ENCODE measurements around the gene DOK1.
"Not testable (repeated sequence)": the region's sequence is repeated elsewhere in the genome, so short reads cannot be mapped to it uniquely, and the experiment has no call there.

The DOK1 gene

DNA sequence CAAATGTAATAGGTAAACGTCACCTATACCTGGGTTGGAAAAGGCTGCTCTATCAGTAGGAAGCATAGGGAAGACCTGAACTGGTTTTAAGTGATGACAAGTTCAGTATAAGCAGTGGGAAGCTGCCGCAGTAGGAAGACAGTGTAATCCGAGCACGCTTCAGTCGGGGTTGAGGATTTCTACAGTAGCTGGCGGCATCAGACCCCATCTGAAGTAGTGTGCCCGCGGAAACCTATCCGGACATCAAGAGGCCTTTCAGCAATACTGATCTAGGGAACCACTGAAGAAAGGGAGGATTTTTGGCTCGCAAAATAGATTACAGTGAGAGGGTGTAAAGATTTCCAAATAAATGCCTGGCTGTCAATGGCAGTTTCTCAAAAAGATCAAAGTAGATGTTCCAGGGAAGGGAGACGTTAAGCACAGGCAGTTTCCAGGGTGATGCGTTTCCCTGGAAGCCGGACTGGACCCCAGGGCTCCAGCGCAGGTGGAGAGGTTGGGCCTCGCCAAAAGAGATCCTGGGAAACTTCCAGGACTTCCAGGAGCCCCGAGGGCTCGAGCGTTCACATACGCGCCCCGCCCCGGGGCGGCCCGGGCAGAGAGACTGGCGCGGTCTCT lies 6.1 kb upstream of the DOK1 start:
- in situ Hi-C loops (cut with HindIII; ENCODE audit: low sequenced_read_pairs) = no loop called here

DNA sequence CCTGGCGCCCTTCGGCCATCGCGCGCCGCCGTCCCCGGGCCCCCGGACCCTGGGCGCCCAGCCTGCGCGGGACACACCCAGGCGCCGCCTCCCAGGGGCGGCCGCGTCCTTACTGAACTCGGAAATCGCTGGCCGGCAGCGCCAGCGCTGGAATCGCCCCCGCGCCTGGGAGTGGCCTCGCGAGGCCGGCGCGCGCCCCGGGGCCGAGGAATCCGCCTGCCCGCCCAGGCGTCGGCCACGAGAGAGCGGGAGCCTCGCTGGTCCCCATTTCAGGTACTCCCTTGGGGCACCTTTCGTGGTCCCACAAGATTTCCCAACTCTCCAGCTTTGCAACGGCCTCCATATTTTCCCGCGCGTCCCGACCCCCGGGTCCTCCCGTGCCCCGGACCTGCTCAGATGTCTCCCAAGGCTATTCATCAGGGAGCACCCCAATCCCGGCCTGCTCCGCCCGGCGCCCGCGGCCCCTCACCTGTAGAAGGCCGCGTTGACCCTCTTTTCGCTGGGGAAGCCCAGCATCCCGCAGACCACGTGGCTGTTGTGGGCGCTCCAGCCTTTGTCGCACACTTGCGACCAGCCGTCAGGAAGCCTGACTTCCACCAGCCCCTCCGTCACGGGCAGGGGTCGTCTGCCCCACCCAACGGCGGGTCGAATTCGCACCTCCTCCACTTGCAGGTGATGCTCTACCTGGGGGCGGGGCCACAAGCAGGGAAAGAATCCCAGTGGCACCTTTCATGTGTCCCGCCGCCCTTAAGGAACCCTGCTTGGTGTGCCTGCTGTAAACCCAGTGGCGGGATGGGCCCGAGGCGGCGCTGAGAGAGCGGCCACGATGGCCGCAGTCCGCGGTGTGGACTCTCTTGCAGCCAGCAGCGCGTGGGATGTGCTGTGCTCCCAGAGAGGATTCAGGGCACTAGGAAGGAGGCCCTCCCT lies 5.4 kb upstream of the DOK1 start:
- in situ Hi-C loops (cut with HindIII; ENCODE audit: low sequenced_read_pairs) = no loop called here

DNA sequence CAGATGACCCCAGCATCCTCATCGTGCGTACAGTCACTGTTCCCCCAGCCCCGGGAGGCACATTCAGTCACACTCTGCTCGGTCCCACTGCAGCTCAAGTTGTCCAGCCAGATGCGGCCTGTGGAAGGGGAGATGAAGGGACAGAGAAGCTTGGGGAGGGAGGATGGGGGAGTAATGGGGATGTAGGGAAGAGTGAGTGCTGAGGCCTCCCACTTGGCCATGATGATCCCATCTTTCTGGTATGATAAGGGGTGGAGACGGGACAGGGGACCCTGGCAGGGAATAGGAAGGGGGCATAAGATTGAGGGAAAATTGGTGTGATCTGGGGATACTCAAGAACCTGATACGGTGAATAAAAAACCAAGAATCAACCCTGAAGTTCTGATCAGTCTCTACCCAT lies 4.3 kb upstream of the DOK1 start:
- in situ Hi-C loops (cut with HindIII; ENCODE audit: low sequenced_read_pairs) = no loop called here

DNA sequence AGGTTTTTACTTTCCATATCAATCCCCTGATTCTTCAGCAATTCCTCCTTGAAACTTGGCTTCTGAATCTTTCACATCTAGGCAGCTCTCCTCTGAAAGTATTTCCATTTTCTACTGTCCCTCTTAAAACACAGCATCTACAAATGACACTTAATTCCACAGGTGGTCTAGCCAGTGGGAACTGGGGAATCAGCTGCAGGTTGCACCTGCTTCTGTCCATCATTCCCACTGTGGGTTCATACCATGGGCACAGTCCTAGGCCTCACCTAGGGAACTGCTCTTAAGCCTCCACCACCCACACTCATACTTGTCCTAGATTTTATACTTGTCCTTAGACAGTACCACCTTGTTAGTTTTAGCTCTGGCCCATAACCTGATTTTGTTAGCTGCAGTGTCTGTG lies 3.0 kb upstream of the DOK1 start:
- in situ Hi-C loops (cut with HindIII; ENCODE audit: low sequenced_read_pairs) = no loop called here

GRCh38 chr2:74551942-74552913 lies 2.3 kb upstream of the DOK1 start:
- in situ Hi-C loops (cut with HindIII; ENCODE audit: low sequenced_read_pairs) = no loop called here

DNA sequence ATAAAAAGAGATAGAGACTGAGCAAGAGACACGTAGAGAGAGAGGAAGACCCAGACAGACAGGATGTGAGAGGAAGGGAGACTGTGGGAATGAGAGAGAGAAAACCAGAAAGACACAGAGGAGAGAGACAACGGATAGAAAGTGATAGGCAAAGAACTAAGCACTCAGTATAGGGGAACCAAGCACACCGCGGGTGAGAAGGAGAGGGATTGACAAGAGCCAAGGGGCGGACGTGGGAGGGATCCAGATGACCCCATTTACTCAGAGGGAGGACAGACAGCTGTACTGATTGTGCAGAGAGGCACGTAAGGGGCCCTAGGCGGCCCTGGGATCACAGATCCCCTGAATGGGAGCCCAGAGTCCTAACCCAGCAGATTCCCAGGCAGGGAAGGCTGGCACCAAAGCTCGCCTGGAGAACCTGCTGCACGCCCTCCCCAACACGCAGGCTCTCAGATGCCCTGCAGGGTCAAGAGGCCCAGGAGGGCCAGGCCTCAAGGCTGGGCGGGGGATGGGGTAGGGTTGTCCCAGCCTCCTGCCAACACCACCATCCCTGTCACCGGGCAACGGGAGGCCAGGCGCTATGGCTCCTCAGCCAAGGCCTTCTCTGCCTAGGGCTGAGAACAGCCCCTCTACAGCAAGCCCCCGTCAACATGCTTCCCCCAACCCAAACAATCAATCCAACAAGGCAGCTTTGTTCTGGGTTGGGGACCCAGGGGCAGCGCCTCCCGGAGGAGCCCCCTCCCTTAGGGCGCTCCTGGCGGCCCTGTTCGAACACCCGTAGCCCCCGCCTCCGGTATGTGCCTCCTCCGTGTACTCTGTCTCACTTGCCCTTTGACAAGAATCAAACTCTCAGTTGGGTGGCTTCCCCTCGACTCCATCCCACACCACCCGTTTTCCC lies 1.4 kb upstream of the DOK1 start:
- in situ Hi-C loops (cut with HindIII; ENCODE audit: low sequenced_read_pairs) = no loop called here

DNA sequence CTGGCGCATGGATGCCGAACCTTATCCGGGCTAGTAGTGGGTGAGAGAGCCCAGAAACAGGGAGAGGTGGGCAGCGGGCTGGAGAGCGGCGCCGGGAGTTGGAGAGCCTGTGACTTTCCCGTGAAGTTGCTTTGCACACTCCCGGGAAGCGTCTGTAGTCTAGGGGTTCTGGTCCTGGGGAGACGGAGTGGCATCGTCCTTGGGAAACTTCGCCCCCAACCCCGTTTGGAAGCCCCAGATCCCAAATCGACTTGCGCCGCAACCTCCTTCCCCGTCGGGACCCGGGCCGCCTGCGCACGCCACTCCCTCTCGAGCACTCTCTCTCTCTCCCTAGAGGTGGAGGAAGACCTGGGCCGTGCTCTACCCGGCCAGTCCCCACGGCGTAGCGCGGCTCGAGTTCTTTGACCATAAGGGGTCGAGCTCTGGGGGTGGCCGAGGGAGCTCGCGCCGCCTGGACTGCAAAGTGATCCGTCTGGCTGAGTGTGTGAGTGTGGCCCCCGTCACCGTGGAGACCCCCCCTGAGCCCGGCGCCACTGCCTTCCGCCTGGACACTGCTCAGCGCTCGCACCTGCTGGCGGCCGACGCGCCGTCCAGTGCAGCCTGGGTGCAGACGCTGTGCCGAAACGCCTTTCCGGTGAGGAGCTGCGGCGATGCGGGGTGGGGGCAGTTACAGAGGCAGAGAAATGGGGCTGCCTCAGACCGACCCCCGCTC lies 456 bp downstream of the DOK1 start:
- in situ Hi-C loops (cut with HindIII; ENCODE audit: low sequenced_read_pairs) = no loop called here

GRCh38 chr2:74555610-74556103 lies 1.1 kb downstream of the DOK1 start:
- in situ Hi-C loops (cut with HindIII; ENCODE audit: low sequenced_read_pairs) = no loop called here

DNA sequence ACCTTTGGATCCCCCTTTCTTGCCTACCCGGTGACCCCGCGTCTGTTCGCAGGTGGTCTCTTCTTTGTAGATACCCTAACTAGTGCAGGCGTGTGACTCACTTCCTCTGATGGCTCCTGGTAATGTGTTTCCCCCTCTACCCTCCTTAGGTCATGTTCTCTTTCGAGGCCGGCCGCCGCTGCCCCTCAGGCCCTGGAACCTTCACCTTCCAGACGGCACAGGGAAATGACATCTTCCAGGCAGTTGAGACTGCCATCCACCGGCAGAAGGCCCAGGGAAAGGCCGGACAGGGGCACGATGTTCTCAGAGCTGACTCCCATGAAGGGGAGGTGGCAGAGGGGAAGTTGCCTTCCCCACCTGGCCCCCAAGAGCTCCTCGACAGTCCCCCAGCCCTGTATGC lies 1.6 kb downstream of the DOK1 start:
- in situ Hi-C loops (cut with HindIII; ENCODE audit: low sequenced_read_pairs) = no loop called here

GRCh38 chr2:74556831-74557370 lies 2.4 kb downstream of the DOK1 start:
- in situ Hi-C loops (cut with HindIII; ENCODE audit: low sequenced_read_pairs) = no loop called here

DNA sequence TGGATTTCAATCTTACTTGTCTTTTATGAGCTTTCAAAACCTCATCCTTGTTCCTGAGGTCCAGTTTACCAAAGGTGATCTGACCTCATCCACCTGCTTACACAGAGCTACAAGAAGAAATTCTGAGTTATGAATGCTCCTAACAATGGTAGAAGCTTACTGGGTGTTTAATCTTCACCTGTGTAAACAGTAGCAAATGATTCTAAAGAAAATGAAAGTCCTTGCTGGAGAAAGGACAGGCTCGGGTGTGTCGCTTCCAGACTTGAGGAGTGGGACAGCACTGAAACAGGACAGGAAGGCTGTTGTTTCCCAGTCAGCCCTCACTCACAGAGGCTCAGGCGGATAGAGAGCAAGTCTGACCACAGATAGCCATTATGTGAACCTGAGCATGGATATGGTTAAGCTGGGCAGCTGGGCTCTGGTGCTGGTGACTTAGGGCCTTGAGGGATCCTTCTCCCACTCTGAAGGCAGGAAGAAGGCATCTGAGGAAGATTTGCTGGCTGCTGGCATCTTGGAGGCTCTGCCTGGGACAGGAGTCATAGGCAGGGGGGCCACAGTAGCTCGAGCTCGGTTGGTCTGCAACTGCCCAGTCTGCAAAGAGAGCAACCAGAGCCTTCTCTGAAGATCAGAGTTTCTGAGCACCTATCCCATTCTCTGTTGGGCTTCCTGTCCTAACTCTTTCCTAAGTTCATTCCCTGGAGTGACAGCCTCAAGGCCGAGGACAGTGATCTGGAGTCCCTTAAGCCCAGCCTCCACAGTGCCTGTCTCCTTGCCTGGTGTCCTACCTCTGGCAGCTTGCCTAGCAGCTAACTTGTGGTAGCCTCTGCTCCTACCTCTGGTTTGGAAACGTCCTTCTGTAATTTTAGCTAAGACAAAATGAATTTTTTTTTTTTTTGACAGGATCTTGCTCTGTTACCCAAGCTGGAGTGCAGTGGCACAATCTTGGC lies 4.0 kb downstream of the DOK1 start:
- in situ Hi-C loops (cut with HindIII; ENCODE audit: low sequenced_read_pairs) = no loop called here

DNA sequence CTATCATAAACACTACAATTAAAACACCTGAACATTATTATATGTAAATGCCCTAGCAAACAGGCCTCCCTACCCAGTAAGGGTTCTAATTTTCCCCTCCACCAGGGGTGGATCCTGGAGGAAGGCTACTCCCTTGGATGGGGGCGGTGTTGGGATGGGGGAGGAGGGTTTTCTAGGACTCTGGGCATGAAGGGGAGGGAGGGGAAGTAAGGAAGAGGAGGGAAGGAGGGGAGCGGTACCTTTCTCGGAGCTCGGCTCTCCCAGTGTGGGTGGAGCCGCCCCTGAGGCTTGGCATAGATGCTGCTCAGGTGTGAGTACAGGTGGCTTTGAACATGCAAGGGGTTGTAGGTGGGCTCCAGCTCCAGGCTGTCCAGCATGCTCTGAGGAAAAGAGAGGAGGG lies 5.4 kb downstream of the DOK1 start:
- in situ Hi-C loops (cut with HindIII; ENCODE audit: low sequenced_read_pairs) = no loop called here

DNA sequence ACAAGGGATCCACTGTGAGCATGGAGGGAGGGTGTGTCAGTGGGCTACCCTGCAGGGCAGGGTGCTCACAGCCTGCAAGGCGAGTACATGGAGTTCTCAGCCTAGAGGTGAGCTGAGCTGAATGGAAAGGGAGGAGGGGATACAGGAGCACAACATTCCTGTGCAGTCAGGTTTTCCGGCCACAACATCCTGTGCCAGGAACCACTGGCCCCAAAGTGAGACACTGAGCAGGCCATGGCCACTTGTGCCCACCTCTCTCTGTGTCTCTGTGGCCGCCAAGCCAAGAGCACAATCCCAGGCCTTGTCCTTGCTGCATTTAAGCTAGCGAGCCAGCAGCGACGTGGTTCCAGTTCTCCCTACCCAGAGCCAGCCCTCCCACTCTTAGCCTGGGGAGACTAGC lies 6.1 kb downstream of the DOK1 start:
- in situ Hi-C loops (cut with HindIII; ENCODE audit: low sequenced_read_pairs) = no loop called here

DNA sequence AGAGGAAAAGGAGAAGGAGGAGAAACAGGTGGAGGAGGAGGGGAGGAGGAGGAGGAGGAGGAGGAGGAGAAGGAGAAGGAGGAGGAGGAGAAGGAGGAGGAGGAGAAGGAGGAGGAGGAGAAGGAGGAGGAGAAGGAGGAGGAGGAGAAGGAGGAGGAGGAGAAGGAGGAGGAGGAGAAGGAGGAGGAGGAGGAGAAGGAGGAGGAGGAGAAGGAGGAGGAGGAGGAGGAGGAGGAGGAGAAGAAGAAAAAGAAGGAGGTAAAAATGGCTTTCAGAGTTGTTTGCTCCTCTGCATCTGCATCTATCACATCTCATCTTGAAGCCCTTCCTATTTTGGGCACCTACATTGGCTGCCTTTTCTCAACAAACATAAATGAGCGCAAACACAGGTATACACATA lies 6.5 kb downstream of the DOK1 start:
- in situ Hi-C loops (cut with HindIII; ENCODE audit: low sequenced_read_pairs) = not testable (repeated sequence)

- in situ Hi-C loops (cut with HindIII; ENCODE audit: low sequenced_read_pairs) = no loop called here
These were observed 7.7 kb downstream of the DOK1 start for GRCh38 chr2:74562126-74562775.

GRCh38 chr2:74564222-74564621 lies 9.7 kb downstream of the DOK1 start:
- in situ Hi-C loops (cut with HindIII; ENCODE audit: low sequenced_read_pairs) = no loop called here

DNA sequence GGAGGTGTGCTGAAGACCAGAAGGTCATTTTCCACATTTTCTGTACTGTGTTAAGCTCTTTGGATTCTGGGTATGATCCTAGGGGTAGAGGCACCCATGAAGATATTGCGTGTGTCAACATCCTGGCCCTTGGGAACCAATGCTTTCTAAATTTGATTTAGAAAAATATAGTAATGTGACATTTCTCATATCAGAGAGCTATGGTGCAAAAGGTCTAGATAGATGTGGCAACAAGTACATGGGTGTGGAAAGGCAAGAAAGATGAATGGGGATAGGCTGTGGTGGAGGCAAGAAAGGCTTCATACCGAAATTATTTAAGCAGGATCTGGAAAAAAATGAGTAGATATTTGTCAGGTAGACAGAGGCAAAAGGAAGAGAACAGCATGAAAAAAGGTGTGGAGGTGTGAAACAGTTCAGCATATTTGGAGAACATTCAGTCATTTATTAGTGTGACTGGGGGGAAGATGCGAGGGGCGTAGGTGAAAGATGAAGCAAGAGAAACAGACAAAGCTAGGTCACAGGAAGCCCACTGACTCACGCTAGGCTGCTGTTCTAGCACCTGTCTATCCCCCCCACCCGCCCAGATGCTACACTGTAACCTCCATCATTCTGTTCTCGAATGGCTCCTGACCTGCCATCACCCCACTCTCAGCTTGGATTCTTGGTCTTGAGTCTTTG lies 11.7 kb downstream of the DOK1 start:
- in situ Hi-C loops (cut with HindIII; ENCODE audit: low sequenced_read_pairs) = no loop called here

Measured in DLD1 (cell line).